ENCODE data around the gene GLIS1. TPM values are rescaled to one million over a fixed set of nuclear protein-coding genes. Genes with fewer than 3 reads are reported as not detected.
"Not testable (repeated sequence)": the region's sequence is repeated elsewhere in the genome, so short reads cannot be mapped to it uniquely, and the experiment has no call there.

Gene GLIS1
- 0.14 TPM in 1 of 2 replicates, not detected in the other for total RNA-seq (2014; rRNA removed; shearing (Covaris generic))

DNA sequence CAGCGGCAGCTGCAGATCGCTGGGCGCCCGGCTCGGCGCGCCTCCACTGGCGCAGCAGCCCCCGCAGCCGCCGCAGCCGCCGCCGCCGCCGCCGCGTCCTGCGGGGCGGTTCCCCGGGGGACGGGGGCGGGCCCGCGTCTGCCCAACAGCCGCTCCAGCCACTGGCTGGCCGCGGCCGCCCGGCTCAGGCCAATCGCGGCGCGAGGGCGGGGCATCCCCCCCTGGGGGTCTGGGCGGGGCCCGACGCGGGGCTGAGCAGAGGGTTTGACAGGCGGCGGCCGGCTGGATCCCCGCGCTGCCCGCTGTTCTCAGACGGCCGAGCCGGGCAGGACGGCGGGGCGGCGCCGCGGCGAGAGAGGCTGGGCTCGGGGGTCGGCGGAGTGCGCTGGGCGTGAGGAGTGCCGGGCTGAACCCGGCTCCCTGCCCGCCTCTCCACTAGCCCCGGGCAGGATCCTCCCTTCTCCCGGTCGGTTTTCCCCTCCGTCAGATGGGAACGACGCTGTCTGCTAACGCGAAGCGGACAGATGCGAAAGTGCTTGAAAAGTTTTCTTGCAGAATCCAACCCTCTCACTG, at the start of gene GLIS1:
Gene GLIS1, minus strand, starts transcription at position 56 of the 573 bp plus-strand sequence. CDS start 1,100 bp downstream, outside the sequence.
- DNase-seq (ENCODE audit: low spot score): peak; percentile 54

DNA sequence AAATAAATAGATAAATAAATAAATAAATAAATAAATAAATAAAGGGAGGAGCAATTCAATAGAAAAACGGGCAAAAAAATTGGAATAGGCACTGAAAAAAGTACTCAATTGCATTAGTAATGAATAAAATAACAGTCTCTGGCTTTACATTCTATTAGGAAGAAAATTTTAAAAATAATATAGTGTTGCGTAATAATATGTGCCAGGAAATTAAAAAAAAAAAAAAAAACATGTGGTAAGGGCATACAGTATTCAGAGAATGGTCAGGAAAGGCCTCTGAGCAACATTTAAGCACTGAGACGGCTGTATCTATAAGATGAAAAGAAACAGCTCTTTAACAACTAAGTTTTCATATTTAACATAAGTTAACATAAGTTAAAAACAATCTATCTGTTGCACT, 48.7 kb upstream of the GLIS1 start:
- no peak for DNase-seq (ENCODE audit: low spot score)

DNA sequence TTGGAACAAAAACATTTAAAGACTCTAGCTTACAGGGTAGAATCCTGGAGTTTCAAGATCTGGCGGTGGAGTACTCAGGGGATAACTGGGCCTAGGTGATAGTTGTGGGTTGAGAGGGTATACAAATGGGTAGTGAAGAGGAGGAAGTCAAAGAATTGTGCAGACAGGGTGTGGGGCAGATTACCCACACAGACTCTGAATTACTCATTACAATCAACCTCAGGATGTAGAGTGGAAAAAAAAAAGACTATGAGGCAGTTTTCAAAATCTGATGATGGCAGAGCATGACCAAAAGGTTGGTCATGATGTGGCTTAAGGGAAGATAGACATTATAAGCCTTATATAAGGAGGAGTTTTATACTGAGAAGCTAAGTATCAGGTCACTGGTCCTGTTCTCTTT, 44.1 kb upstream of the GLIS1 start:
- no peak for DNase-seq (ENCODE audit: low spot score)

DNA sequence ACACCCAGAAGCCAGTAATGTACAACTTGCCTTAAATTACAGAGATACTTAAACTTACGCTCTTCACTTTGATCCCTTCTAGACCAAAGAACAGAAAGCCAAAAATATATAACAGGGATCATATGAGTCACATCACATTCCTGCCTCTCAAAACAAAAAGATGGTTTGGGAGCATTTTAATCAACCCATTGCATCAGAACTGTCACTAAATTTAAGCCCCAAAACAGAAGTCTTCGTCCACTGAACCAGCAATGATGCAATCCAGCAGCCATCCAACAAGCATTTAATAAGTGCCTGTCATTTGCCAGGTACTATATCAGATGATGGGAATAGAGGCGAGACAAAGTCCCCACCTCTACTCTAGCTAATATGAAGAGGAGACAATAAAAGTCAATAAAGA, 42.7 kb upstream of the GLIS1 start:
- DNase-seq (ENCODE audit: low spot score): no peak

DNA sequence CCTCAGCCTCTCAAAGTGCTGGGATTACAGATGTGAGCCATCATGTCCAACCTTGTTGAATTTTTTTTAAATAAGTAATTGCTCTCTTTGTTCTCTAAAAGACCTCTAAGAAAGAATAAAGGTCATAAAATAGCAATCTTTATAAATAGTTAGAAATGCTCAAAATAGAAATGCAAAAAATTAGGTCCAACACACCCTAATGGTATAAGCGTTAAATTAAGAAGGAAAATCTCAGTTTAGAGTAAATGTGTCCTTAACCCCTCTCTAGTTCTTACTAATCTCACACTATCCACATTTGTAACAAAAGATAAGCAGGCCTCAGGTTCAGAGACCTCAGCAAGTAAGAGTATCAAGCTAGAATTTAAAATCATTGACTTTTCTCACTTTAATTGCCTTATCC, 38.3 kb upstream of the GLIS1 start:
- DNase-seq (ENCODE audit: low spot score): no peak

DNA sequence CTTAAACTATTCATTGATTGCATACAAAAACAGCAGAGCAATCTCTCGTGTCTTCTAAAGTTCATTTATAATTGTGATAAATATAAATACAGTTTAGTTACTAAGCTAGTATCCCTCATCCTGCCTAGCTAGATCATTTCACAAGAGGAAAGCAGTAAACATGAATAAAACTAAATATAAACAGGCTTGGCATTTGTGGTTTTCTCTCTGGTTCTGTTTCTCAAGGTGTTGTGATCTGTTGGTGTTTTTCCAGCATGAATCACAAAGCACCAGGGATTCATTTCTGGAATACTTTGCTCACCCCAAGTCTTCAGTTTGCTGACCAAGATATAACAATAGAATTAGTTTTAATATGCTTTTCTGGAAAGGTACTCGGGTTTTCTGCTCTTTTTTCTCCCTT, 32.7 kb upstream of the GLIS1 start:
- peak; percentile 67 for DNase-seq (ENCODE audit: low spot score)

DNA sequence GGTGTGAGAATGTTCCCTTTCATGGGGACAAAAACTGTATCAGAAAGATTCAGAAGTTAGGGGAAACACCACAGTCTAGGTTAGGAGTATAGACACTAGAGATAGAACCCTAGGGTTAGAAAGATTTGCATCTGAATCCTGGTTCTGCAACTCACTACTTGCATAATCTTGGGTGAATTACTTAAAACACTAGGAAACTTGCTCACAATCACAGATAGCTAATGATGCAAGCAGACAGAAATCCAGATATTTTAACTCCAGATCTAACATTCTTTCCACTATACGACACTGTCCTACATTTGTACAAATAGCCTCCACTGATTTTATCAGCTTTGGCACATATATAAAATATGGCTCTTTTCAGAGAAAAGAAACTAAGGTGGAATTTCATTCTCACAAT, 30.8 kb upstream of the GLIS1 start:
- DNase-seq (ENCODE audit: low spot score): no peak

DNA sequence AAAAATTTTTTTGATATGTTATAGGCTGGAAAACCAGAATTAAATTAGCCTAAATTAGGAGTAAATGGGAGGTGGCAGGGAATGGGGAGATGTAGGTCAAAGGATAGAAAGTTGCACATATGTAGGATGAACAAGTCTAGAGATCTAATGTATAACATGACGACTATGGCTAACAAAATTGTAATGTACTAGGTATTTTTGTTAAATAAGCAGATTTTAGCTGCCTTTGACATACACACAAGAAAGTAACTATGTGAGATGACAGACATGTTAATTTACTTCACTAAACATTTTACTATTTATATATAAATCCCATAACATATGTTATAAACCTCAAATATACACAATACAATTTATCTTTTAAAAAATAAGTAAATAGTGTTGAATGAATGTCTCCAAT, 30.2 kb upstream of the GLIS1 start:
- no peak for DNase-seq (ENCODE audit: low spot score)

DNA sequence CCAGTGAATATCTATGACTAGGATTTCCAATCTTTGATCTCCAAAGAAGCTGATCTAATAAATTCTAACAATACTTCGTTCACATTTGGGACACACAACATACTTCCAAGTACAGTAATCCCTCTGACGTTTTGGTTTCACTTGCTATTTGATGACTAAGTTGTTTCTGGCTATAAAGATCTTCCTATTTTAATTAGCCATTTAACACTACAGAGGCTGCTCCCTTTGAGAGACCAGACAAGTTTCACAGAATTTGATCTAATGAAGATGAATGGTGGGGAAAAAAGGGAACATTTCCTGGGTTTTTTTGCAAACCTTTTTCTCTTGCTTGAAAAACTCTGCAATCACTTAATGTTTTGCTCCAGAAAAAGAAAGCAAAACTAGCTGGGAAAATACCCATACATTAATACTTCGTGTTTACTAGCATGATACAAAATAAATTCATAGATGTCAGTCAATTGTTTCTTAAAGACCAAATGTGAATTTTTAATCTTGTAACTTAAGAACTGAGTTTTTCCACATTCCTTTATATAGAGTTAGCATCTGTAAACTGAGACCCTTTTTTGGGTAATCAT, 28.0 kb upstream of the GLIS1 start:
- DNase-seq (ENCODE audit: low spot score): peak; percentile 40

DNA sequence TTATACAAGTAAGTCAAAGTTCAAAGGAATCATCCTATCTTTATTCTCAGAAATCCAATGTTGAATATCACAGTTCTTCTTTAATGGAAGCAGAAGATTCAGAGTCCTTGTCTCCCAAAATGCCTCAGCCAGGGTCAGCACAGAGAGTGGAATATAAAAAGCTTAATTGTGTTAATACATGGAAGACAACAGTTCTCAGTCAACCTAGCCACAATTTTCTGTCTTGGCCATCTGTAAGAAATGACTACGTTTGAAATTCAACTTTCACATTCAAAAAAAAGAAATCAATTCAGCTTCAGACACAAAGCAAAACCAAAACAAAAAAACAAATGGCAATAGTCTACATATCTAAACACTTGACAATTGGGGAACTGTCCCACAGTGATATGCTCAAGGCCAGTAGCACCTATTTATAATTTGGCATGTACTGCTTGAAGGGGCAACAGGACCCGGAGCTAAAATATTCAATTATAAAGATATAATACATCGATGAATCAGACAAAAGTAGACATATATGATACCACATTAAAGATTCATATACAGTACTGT, 27.3 kb upstream of the GLIS1 start:
- no peak for DNase-seq (ENCODE audit: low spot score)

DNA sequence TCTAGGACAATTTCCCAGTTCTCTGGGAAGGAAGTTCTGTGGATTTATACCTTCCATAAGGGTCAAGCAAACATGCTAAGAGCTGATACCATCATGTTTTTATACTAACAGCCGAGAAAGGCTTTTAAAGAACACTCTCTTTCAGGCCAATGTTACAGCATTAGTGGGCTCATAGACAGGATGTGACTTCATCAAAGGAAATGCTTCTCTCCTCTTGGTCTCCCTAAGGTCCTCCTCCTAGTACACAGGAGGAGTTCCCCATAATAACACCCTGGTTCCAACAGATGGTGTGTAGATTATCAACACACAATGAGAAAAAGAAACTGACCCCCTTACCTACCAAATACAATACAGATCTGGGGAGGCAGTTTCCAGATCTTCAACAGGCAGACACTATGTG, 26.7 kb upstream of the GLIS1 start:
- no peak for DNase-seq (ENCODE audit: low spot score)

DNA sequence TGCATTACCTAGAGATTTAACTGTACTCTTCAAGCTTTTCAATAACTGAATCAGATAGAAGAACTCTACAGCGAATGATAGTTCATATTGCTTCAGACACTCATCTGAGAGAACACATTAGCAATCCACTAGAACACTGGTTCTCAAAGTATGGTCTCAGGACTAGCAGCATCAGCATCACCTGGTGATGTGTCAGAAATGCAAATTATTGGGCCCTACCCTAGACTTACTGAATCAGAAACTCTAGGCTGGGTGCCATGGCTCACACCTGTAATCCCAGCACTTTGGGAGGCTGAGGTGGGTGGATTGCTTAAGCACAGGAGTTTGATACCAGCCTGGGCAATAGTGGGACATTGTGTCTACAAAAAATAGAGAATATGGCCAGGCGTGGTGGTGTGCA, 24.9 kb upstream of the GLIS1 start:
- no peak for DNase-seq (ENCODE audit: low spot score)

DNA sequence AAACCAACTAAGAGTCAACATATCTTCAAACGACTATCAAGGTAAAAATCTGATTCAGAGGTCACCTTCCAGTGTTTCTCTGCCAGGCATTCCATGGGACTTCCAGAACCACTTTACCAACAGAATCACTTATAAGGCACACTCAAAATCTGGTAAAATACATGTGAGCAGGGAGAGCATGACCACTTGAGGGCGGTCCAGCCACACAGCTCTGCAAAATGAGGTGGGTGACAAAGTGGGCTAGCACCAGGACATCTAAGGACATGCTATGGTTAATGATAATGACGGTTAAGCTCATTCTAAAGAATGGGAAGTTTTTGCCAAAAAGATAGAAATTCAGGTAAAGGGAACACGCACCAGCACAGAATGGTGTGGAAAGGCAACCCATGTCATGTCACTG, 24.5 kb upstream of the GLIS1 start:
- DNase-seq (ENCODE audit: low spot score): no peak

DNA sequence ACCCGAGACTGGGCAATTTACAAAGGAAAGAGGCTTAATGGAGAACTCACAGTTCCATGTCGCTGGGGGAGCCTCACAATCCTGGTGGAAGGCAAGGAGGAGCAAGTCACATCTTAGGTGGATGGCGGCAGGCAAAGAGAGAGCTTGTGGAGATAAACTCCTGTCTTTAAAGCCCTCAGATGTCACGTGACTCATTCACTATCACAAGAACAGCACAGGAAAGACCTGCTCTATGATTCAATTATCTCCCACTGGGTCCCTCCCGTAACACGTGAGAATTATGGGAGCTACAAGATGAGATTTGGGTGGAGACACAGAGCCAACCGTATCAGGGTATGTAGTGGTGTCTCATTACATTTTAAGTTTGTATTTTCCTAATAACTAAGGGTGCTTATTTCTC, 21.5 kb upstream of the GLIS1 start:
- not testable (repeated sequence) for DNase-seq (ENCODE audit: low spot score)

DNA sequence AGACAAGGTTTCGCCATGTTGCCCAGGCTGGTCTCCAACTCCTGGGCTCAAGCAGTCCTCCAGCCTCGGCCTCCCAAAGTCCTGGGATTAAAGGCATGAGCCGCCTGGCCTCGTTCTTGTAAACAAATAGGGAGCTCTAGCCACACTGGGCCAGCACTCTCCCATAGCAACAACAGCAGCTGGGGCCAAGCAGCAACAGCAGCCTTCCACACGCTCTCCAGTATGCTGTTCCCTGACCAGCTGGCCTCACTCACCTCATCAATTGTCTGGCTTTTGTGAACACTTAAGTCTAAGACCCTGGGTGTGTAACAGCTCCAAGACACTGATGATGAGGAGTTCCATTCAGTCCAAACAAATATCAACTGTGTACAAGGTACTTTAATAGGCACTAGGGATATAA, 16.9 kb upstream of the GLIS1 start:
- DNase-seq (ENCODE audit: low spot score): no peak

DNA sequence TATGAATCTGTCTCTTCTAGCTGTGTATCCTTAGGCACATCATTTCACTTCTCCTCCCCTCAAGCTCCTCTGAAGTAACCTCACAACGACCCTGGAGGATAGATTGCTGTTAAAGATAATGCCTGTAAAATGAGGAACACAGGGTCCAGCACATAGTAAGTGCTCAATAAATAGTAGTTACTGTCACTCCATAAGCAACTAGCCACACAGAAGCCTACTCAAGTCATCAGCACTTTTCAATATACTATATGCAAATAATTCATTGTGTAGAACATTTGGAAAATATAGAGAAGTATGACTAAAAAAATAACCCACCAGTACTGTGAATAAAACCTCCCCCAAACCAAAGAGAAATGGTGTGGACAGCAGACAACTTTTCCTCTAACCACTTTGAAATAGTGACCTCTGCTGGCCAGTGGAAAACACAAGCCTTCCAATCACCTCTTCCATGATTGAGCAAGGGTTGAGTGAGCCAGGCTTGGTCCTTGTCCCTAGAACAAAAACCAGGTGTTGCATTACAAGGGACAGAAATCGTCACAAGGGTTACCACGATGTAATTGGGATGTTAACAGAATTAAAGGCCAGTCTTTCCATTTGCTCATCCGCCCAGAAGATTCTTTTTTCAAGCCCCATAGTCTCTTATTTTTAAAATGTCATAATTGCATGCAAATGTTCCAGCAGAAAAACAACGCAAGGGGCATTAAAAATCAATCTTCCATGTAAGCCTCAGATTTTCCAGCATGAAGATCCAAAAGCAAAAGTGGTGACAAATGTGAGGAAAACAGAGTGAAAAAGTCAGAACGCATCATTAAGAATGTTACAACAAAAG, 15.7 kb upstream of the GLIS1 start:
- peak; percentile 67 for DNase-seq (ENCODE audit: low spot score)

DNA sequence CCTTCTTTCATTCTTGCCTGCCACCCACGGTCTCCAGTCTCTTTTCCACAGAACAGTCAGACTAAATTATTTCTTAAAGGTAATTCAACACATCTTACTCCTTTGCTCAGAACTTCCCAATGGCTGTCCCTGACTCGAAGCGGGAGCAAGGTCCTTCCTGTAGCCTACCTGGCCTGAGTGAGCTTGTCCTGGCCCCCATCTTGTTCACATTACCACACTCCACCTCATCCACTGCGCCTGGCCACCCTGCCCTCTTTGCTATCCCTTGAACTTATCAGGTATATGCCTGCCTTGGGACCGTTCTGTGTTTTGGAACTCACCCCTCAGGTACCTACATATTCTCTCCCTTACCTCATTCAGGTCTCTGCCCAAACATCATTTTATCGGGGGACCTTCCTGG, 13.3 kb upstream of the GLIS1 start:
- no peak for DNase-seq (ENCODE audit: low spot score)

DNA sequence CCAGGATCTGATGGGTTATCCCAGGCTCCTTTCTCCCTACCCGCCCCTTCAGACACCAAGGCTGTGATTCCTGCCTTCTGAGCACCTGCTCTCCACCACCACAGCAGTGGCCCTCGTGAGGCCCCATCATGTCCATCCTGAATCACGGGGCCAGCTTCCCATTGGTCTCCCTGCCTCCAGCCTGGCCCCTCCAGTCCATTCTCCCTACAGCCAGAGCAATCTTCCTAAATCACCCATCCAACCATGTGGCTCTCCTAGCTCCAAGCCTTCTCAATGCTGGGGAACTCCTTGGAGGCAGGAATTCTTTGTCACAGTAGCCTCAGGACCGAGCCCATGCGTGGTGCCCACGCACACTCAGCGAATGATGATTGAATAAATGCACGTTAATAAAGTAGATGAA, 8.9 kb upstream of the GLIS1 start:
- no peak for DNase-seq (ENCODE audit: low spot score)

DNA sequence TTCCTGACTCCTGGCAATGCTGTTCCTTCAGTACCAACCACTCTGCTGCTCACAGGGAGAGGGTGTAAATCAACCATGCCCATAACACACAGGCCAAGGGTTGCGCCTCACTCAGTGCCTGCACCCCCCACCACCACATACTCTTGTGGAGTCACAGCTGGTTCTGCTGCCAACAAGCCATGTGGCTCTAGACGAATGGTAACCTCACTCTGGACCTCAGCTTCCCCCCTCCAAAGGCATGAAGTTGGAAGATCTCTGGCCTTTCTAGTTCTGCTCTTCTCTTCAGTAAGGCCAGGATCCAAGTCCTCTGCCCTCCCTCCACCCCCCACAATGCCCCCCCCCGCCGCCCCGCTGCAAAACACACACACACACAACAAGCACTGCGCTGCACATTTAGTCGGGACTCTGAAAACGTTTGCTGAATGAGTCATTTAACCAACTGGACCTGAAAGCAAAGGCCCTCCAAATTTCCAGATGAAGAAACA, 1.7 kb upstream of the GLIS1 start:
- no peak for DNase-seq (ENCODE audit: low spot score)

DNA sequence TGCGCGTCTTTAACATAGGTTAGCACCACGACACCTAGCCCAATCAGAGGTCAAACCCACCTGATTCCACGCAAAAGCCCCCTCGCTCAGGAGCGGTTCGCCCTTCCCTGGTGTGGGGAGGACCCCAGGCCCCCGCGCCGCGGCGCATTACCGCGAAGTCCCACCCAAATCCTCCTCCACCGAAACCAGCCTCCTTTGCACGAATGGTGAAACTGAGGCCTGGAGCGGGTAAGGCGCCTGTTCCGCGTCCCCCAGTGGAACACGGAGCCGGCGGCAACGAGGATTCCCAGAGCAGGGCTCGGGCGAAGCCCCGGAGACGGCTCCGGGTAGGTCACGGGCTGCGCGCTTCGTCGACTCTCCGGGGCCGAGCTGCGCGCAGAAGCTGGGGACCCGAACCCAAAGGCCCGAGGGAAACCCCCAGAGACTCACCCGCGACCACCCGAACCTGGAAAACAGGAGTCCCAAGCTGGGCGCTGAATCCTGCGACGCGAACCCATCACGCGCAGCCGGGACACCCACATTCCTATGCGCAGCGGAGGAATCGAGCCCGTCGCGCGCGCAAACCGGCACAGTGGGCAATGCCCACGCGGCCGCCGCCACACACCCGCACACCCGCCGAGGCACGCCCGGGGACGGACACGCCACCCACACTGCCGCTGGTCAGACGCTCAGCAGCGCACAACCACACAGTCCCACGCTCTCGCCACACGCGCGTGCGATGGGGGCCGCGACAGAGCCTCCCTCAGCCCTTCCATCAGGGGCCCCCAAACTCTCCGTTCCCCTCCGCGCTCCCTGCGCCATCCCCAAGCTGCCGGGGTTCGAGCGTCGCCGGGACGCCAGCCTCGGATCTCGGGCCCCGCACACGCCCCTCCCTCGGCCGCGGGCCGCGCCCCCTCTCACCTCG, 507 bp downstream of the GLIS1 start:
- no peak for DNase-seq (ENCODE audit: low spot score)

DNA sequence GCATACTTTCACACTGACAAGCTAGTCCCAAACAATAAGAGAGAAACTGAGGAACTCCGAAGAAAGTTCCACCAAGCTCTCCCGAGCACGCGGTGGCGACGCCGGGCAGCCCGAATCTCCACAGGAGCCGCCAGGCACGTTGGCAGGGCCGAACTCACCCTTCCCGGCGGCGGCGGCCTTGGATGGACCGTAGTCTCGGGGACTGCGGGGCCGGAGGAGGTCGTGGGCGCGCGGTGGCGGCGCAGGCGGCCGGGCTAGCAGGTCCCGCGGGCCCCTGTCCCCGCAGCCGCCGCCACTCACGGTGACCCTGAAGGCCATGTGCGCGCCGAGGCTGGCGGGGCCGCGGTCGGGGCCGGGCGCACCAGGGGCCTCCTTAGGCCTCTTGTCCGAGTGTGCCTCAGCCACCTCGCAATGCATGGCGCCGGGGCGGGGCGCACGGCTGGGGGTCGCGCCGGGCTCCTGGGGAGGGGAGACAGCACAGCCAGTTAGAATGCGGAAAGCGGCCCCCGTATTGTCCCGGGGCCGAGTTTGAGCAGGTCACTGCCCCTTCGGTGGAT, 1.2 kb downstream of the GLIS1 start:
- no peak for DNase-seq (ENCODE audit: low spot score)
